ENCODE measurements around the gene TULP4.

TULP4 gene

DNA sequence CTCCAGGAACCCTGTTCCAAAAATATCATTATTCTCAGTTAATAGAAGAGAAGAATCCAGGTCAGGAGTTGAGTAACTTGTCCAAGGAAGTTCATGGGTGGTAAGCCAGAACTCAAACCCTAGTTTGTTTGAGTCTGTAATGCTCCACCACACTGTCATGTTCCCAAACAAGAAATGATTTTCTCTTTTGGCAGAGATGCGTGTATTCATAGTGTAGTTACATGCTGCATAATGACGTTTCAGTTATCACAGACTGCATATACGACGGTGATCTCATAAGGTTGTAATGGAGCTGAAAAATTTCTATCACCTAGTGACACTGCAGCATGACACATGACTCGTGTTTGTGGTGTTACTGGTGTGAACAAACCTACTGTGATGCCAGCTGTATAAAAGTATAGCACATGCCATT lies 102.6 kb downstream of the TULP4 start:
- DNase-seq (ENCODE audit: low spot score) = peak; percentile 57
- FAIRE-seq = no peak

DNA sequence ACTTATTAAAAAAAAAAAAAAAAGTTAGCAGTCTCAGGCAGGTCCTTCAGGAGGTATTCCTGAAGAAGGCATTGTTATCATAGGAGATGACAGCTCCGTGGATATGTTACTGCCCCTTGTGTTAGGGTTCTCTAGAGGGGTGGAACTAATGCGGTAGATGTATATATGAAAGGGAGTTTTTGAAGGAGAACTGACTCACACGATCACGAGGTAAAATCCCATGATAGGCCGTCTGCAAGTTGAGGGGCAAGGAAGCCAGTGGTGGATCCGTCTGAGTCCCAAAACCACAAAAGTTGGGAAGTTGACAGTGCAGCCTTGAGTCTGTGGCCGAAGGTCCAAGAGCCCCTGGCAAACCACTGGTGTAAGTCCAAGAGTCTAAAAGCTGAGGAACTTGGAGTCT lies 103.4 kb downstream of the TULP4 start:
- DNase-seq (ENCODE audit: low spot score) (no peak), FAIRE-seq (no peak)

DNA sequence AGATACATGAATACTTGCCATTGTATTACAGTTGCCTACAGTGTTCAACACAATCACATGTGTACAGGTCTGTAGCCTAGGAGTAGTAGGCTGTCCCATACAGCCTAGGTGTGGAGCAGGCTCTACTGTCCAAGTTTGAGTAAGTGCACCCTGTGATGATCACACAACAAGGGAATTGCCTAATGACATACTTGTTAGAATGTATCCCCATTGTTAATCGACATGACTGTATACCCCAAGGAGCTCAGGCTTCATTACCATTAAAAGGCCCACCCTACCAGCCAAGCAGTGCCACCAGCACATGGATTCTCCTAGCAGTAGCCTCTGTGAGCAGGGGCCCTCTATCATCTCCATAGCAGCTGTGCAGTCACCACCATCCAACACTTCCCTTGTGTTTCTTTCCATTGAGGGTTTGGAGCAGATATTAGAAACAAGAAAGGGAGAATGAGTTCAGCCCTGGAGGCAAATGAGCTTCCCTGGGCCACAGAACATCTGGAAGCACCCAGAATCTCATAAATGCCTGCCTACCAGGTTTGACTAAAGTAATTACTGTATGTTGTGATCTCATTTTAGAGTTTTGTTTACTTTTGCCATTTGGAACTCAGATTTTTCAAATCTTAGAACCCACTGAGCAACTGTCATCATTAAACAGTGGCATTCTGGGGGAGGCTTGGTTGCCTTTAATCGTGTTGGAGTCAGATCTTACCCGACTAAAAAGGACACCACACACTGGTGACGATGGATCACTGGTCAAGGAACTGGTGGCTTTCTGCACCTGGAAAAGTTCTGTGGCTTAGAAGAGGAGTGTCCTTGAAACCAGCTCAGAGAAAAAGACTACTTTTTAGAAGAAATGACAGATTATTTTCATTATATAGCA lies 104.9 kb downstream of the TULP4 start:
- FAIRE-seq (no peak), DNase-seq (ENCODE audit: low spot score) (no peak)

DNA sequence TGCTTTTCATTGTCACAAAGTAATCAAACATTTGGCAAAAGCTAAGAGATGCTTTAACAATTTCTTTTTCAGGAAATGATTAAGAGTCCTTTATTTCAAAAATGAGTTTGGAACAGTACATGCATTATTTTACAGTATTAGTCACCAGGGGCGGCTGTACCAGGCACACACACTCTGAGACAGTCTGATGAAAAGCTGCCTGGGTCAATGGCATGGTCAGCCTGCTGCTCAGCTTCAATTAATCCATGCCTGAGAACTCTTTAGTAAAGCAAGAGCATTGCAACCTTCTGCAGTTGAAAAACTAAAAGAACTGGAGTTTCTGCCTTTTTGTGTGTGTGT lies 105.5 kb downstream of the TULP4 start:
- FAIRE-seq (no peak), DNase-seq (ENCODE audit: low spot score) (no peak)

DNA sequence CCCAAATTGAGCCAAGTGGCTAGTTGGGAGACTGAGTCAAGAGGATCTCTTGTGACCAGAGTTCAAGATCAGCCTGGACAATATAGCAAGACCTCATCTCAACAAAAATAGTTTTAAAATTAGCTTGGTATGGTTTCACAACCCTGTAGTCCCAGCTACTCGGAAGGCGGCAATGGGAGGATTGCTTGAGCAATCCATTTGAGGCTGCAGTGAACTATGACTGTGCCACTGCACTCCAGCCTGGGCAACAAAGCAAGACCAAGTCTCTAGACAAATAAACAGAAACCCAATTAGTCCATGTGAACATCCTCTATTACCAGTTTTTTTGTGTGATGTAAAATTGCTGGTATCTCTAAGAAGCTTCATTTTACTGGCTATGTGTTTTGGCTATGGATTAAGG lies 106.2 kb downstream of the TULP4 start:
- DNase-seq (ENCODE audit: low spot score) (no peak), FAIRE-seq (no peak)

DNA sequence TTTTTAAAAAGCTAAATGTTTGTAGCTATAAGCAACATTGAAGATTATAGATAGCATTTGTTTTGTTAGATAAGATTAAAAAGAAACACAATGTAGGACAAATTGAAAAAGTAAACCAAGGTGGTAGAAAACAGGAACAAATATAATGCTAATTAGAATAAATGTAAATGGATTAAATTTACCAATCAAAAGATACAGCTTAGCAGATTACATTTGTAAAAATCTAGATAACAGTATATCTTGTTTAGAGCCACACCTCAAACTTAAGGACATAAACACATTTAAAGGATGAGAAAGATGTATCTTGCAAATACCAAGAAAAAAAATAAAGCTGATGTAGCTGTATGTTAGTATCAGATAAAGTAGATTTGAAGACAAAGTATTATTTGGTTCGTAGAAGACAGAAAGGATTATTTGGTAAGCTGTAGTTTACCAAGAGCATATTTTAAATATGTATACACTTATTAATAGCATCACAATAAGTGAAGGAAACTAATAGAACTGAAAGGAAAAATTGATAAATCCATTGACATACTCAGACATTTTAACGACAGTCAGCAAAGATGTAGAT lies 107.2 kb downstream of the TULP4 start:
- DNase-seq (ENCODE audit: low spot score) (no peak), FAIRE-seq (no peak)

DNA sequence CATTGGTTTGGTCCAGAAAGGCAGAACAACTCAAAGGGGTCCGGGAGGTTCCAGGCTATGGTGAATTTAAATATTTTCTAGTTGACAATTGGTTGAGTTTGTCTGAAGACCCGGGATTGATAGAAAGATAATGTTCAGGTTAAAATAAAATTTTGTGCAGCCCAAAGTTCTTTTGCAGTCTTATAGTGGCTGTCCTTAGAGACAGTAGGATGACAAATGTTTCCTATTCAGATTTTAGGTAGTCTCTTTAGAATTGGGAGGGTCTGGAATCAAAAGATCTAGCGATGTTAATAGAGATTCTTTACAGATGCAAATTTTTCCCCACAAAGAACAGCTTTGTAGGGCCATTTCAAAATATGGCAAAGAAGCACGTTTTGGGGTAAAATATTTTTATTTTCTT lies 109.1 kb downstream of the TULP4 start:
- FAIRE-seq (no peak), DNase-seq (ENCODE audit: low spot score) (no peak)

DNA sequence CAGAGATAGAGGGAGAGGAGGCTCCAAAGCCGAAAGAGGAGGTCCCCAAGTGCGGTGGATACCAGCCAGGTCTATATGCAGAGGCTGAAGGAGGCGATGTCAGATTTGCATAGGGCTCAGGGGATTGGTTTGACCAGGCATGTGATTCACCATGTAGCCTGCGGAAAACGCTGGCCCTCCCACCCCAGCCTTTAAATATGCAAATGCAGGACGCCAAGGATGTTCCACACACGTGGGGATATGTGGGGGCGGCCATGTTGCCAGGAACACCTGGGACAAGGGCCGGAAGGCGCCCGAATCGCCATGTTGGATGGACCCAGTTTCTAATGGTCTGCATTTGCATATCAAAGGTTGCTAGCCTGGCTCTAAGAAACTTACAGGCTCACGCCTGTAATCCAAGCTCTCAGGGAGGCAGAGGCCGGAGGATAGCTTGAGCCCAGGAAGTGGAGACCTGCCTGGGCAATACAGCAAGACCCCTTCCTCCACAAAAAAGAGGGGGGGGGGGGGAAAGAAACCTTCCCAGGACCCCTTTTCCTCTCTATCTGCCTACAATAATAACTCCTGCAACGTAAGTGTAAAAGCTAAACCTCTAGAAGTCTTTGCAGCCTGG lies 110.5 kb downstream of the TULP4 start:
- no peak for DNase-seq (ENCODE audit: low spot score)
- FAIRE-seq = no peak

DNA sequence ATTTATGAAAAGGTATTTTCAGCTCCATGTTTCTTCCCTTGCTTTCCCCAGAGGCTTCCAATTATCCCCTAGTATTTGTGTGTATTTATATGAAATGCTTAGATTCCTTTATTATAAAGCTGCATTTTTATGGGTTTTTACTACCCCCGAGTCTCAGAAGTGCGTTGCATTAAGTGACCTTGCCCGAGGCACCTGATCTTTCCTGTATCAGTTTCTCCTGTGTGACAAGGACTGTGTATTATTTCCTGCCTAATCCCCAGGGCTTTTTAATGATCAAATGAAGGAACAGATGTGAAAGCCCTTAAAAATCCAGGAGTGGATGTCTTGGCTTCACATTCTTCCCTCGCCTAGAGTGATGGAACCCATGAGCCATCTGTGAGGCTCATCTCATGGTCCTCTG lies 118.8 kb downstream of the TULP4 start:
- no peak for DNase-seq (ENCODE audit: low spot score)
- no peak for FAIRE-seq

DNA sequence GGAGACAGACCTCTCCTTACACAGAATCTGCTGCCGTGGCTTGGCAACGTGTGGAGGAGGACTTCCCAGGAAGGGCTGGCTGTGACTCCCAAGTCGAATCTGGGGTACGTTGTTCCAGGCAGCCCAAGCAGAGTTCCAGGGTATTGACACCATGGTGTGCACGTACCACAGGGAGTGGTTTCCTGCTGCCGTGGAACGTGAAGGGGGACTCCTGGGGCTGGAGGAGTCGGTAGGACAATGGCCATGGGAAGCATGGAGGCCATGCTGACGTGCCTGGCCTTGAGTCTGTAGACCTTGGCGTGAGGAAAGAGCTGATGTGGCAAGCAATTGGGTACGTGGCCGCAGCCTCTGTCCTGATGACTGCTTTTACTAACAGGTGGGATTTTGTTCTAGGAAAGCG lies 119.3 kb downstream of the TULP4 start:
- FAIRE-seq (no peak), DNase-seq (ENCODE audit: low spot score) (no peak)

DNA sequence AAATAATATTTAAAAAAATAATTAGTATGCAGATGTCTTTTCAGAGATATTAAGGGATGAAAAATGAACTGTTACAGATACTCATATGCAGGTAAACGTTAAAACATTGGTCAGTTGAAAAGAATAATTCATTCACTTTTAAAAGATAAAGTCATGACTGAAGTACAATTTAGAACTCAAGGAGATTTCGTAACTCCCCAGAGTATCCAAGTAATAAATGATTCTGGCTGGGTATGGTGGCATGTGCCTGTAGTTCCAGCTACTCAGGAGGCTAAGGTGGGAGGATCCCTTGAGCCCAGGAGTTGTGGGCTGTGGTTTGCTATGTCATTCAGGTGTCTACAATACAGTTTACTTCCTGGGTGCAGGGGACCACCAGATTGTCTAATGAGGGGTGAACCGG lies 125.3 kb downstream of the TULP4 start:
- FAIRE-seq = no peak
- no peak for DNase-seq (ENCODE audit: low spot score)

DNA sequence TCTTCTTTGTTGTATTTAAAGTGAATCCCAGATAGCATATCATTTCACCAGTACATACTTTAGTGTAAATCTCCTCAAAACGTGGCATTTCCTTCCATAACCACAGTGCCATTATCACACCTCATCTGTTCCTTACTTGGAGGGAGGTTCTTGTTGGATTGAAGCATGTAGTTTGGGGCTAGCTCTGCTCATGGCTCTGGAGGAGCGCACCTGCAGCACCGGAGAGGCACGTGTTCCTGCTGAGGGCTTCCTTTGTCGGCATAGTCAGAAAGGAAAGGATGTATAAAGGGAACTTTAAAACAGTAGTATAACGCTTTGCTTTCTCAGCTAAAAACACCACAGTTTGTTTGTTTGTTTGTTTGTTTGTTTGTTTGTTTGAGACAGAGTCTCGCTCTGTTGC lies 126.0 kb downstream of the TULP4 start:
- no peak for FAIRE-seq

DNA sequence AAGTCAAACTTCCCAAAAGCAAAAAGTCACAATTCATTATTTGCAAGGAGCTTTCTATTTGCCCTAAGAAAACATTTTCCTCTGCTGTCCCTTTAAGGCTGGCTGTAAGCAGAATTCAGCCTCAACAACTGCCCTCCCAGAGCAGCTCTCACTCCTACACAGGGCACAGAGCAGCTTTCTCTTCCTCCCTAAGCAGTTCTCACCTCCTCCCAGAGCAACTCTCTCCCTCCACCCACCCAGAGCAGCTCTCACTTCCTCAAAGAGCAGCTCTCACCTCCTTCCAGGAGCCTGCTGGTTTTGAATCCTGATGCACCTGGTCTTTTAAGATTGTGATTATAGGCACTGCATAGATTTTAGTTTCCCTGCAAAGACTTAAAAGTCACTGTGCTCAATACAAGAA lies 127.0 kb downstream of the TULP4 start:
- FAIRE-seq (no peak), DNase-seq (ENCODE audit: low spot score) (no peak)

More for the DNA sequence above, 126.0 kb downstream of the TULP4 start:
- no peak for DNase-seq (ENCODE audit: low spot score)

DNA sequence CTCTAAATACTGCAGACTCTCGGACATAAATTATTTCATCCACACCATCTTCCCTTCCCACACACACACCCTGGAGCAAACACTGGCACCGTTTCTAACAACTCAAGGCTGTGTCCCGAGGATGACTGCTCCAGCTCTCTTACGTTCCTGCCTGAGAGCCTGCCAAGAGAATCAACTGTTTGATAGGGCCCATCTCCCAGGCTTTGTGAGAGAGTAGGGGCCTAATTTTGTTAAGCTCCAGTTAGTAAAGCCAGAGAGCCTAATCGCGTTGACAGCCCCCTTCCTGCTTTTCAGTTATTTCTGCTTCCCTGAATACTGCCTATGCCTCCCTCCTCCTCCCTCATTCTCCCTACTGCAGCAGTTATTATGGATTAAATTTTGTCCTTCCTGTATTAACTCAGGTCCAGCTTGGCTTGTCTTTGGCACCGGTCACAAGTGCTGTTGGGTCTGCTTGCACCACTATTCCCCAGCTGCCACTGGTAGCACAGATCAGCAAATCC lies 129.5 kb downstream of the TULP4 start:
- FAIRE-seq = no peak

DNA sequence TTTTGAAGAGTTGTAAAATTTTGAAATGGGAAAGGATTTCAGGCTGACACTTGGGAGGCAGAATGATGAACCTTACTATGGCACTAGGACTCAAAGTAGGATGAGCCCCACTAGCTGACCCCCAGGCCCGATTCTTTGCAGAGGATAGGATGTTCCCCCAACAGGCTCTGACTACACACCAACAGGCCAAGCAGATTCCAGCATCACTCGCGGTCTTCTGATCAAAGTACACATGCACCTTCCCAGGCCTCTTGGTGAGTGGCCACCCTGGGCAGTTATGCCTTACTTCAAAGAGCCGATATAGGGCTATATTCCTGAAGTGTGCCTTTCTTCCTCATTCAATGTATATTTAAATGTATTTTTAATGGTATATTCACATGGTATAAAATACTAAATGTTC lies 130.0 kb downstream of the TULP4 start:
- DNase-seq (ENCODE audit: low spot score) = no peak
- no peak for FAIRE-seq

More for the DNA sequence above, 129.5 kb downstream of the TULP4 start:
- DNase-seq (ENCODE audit: low spot score) = no peak

DNA sequence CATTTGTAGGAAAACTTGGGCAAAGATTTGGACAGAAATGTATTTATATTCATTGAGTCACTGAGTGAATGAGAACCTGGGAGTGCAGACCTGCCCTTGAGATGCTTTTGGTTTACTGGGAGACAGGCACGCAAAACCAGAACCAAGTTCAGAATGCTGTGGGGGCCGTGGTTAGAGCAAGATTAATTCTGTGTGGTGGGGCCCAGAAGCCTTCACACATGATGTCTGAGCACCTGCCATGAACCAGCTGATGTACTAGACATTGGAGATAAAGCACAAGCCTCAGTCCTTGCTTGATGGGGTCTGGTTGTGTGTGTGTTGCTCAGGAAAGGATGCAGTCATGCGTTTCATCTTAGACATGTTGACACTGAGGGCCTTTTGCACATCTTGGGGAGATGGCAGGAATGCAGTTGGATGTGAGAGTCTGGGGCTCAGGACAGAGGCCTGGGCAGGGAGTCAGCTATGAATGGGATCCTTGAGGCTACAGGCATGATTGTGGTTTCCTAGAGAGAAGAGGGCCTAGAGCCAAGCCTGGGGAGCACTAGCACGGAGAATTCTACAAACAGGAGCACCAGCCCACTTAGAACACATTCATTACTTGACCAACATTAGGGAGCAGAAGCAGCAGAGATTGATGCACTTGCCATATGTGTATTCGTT lies 133.3 kb downstream of the TULP4 start:
- FAIRE-seq (no peak), DNase-seq (ENCODE audit: low spot score) (no peak)

DNA sequence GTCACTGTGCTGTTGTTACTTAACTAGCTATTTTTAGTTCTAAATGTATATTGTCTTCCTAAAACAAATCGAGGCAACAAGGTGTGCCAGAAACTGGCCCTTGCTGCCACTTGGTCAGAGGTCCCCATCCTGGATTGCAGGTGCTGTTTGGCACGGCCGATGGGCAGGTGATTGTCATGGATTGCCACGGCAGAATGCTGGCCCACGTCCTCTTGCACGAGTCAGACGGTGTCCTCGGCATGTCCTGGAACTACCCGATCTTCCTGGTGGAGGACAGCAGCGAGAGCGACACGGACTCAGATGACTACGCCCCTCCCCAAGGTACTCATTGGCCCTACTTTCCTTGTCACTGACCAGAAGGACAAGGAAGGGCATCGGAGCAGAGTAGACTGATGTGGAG lies 136.6 kb downstream of the TULP4 start:
- FAIRE-seq = no peak
- DNase-seq (ENCODE audit: low spot score) = no peak

DNA sequence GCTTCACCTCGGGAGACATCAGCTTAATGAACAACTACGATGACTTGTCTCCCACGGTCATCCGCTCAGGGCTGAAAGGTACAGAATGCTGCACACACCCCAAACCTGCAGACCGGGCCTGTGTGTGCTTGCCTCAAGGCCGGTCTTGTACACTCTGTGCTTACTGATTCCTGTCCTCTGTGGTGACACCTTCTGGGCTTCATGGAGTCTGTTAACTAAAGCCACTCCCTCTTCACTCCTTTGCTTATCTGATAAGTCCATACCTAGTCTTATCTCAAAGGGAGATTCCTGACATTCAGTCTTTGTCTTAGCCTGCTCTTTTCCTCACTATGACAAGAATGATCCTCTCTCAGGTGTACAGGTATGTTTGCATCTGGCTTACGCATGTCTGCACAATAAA lies 139.9 kb downstream of the TULP4 start:
- no peak for DNase-seq (ENCODE audit: low spot score)

DNA sequence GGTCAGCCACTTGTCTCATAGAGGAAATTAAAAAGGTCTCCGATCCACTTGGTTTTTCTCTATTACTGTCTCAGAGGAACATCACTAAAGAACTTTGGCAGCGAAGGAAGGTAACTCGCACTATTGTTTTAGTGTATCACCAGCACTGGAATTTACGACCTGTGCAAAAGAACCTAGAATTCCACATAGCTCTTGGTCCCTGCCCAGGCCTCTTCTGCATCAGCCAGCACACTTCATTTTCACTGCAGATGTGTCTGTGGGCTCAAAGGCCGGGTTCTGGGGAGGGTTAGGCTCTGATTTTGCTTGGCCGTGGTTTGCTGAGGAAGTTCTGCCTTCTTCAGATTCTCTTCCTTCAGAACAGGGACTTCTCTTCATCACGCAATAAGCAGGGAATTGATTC lies 144.9 kb downstream of the TULP4 start:
- DNase-seq (ENCODE audit: low spot score) (no peak), FAIRE-seq (no peak)

More for the DNA sequence above, 139.9 kb downstream of the TULP4 start:
- FAIRE-seq = no peak

DNA sequence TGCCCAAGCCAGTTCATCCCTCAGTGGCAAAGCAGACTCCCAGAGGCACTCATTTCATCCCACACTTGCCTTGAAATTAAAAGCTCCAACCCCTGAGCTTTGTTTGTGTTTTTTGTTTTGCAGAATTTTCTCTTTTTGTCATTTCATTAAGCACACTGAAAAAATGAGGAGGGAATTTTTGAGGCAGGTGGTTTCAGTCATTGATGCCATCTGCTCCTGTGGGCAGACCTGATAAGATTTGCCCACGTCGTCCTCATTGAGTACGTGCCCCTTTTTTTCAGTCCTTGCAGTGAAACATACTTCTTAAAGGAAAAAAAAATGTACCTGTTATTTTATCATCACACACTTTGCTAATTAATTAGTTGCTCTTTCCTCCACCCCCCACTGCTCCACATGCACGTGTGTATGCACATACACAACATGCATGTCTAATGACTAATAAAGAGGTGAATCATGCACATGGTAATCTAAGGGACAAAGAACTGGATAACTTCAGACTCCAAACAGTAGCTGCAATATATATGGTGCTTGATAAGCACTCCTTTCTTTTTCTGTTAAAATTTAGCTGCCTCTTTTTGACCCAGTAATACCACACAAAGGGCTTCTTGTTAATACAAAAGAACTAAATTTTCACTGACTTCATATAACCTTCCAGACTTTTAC lies 145.5 kb downstream of the TULP4 start:
- DNase-seq (ENCODE audit: low spot score) = no peak
- FAIRE-seq = no peak

DNA sequence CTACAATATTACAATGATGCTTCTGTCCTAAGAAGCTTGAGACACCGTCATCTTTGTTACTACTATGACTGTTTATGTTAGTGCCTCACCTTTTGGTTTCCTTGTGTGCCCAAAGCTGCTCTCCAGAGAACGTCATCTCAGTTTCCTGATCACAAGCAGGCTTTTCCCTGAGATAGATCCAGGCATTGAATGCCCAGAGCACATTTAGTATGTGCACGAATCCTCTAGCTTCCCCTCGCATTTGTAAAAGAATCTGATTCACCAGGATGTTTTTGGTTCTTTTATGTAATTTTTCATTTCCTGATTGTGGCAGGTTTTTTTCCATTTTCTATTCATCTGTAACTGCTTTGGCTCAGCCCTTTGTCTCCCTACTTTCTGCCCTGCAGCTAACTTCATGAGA lies 147.5 kb downstream of the TULP4 start:
- FAIRE-seq (no peak), DNase-seq (ENCODE audit: low spot score) (no peak)

Measured in RCC 7860 (cell line).